ENCODE data around the gene CSTF2. TPM values are rescaled to one million over a fixed set of nuclear protein-coding genes. Genes with fewer than 3 reads are reported as not detected.
"Not testable (repeated sequence)": the region's sequence is repeated elsewhere in the genome, so short reads cannot be mapped to it uniquely, and the experiment has no call there.

Gene CSTF2
- total RNA-seq, 3 donors from 2014 or later = 7.7 to 12.1 (median 11.8) TPM

GRCh38 chrX:100804780-100805179, 15.4 kb upstream of the CSTF2 start:
- intact Hi-C loops (cut with DNase I; ENCODE audit: low total_unique reads) = no loop called here
- H3K27ac ChIP-seq = no peak overlapping the region
- H3K27me3 ChIP-seq = peaks cover 0 to 31% of the 10 kb centered on the region in 2 donors
- no peaks in the 10 kb centered on the region for H3K36me3 ChIP-seq
- no peaks in the 10 kb centered on the region for H3K4me1 ChIP-seq
- peaks cover 4 to 14% of the 10 kb centered on the region in 2 donors for H3K9me3 ChIP-seq
- no peak overlapping the region for H3K4me3 ChIP-seq
- no peak for DNase-seq (ENCODE audit: low spot score in 2 of 2)
- TF ChIP-seq POLR2A (IDR thresholded peaks at IDR 0.05) (no peak), POLR2AphosphoS5 (IDR thresholded peaks at IDR 0.05) (no peak), CTCF (IDR thresholded peaks at IDR 0.05) (no peak)

GRCh38 chrX:100808265-100808664, 11.9 kb upstream of the CSTF2 start:
- intact Hi-C loops (cut with DNase I; ENCODE audit: low total_unique reads); H3K36me3 ChIP-seq; DNase-seq (ENCODE audit: low spot score in 2 of 2); H3K27ac ChIP-seq; H3K4me3 ChIP-seq; H3K4me1 ChIP-seq: not testable (repeated sequence)
- H3K9me3 ChIP-seq = peaks cover 4 to 14% of the 10 kb centered on the region in 2 donors
- H3K27me3 ChIP-seq = peaks cover 0 to 35% of the 10 kb centered on the region in 2 donors

- intact Hi-C loops (cut with DNase I; ENCODE audit: low total_unique reads) = no loop called here
- H3K27ac ChIP-seq = no peak overlapping the region
- H3K4me1 ChIP-seq = no peaks in the 10 kb centered on the region
- no peak overlapping the region for H3K4me3 ChIP-seq
- DNase-seq (ENCODE audit: low spot score in 2 of 2) = no peak
- peaks cover 0 to 54% of the 10 kb centered on the region in 2 donors for H3K27me3 ChIP-seq
- TF ChIP-seq CTCF (IDR thresholded peaks at IDR 0.05) (no peak), POLR2AphosphoS5 (IDR thresholded peaks at IDR 0.05) (no peak), POLR2A (IDR thresholded peaks at IDR 0.05) (no peak)
- peaks cover 0 to 5% of the 10 kb centered on the region in 2 donors for H3K9me3 ChIP-seq
- no peaks in the 10 kb centered on the region for H3K36me3 ChIP-seq
Observed at GRCh38 chrX:100812216-100813158, 7.7 kb upstream of the CSTF2 start.

GRCh38 chrX:100817340-100817739, 2.9 kb upstream of the CSTF2 start:
- no peak for DNase-seq (ENCODE audit: low spot score in 2 of 2)
- Histone ChIP-seq H3K36me3 (no peaks in the 10 kb centered on the region), H3K27ac (no peak overlapping the region), H3K4me3 (no peak overlapping the region), H3K27me3 (peaks cover 0 to 63% of the 10 kb centered on the region in 2 donors), H3K4me1 (no peaks in the 10 kb centered on the region), H3K9me3 (peaks cover 0 to 5% of the 10 kb centered on the region in 2 donors)
- intact Hi-C loops (cut with DNase I; ENCODE audit: low total_unique reads) = no loop called here
- TF ChIP-seq POLR2AphosphoS5 (IDR thresholded peaks at IDR 0.05) = no peak
- TF ChIP-seq CTCF (IDR thresholded peaks at IDR 0.05) = no peak
- no peak for TF ChIP-seq POLR2A (IDR thresholded peaks at IDR 0.05)

GRCh38 chrX:100819534-100819836, 706 bp upstream of the CSTF2 start:
- TF ChIP-seq CTCF (IDR thresholded peaks at IDR 0.05) (no peak), POLR2A (IDR thresholded peaks at IDR 0.05) (no peak), POLR2AphosphoS5 (IDR thresholded peaks at IDR 0.05) (no peak)
- peak overlapping the region; percentile 48 to 62 for H3K27ac ChIP-seq
- peaks cover 0 to 49% of the 10 kb centered on the region in 2 donors for H3K27me3 ChIP-seq
- DNase-seq (ENCODE audit: low spot score in 2 of 2) = no peak
- peak overlapping the region; percentile 55 to 64 (median 61) for H3K4me3 ChIP-seq
- no peaks in the 10 kb centered on the region for H3K4me1 ChIP-seq
- H3K9me3 ChIP-seq = peaks cover 0 to 1% of the 10 kb centered on the region in 2 donors
- no peaks in the 10 kb centered on the region for H3K36me3 ChIP-seq
- intact Hi-C loops (cut with DNase I; ENCODE audit: low total_unique reads) = no loop called here
